Ovary (tissue), 9 donors: ENCODE data around the gene CASP9. TPM values are rescaled to one million over a fixed set of nuclear protein-coding genes. Genes with fewer than 3 reads are reported as not detected.

Experiments used
- DNase-seq, 5 donors: peaks; one replicate each; pipeline ENCODE4 v3.0.0-alpha.2; 2019 to 2020
- H3K27ac ChIP-seq, 2 donors: fragments of 200-600 bp; one replicate each; pipeline versions ENCODE4 v1.5.1 to v1.8.0; 2019 to 2022
- H3K27me3 ChIP-seq: fragments of 200-600 bp; one replicate; pipeline ENCODE4 v1.8.0; 2022
- H3K36me3 ChIP-seq: fragments of 200-600 bp; sonication (generic); one replicate; pipeline ENCODE4 v1.5.1; 2019
- H3K4me1 ChIP-seq: one replicate; pipeline ENCODE4 v1.8.1; 2013; ENCODE audit warnings: mild to moderate bottlenecking, moderate library complexity; ENCODE audit not compliant: insufficient read depth
- H3K4me3 ChIP-seq: fragments of 200-600 bp; sonication (generic); one replicate; pipeline ENCODE4 v1.5.1; 2017
- H3K9me3 ChIP-seq, 2 donors: fragments of 200-600 bp in 1 of 2; sonication (generic) in 1 of 2; one replicate each; pipeline versions ENCODE4 v1.5.1 to v1.8.1; 2013 to 2019; ENCODE audit warnings: mild to moderate bottlenecking in 1 of 2, moderate library complexity in 1 of 2
- EP300 ChIP-seq: sonication (generic); formaldehyde crosslinking; IDR thresholded peaks from one replicate; pipeline ENCODE4 v1.6.1; 2017; ENCODE audit warnings: antibody characterized with exemption
- POLR2A ChIP-seq: fragments of 450-650 bp; IDR thresholded peaks from one replicate; pipeline ENCODE4 v1.6.1; 2017; ENCODE audit warnings: antibody characterized with exemption, mild to moderate bottlenecking, moderate library complexity
- WGBS, 3 donors: extraction: QIAGEN DNeasy Blood & Tissue Kit in 1 of 3; methylation state at CpG; one replicate each; pipeline versions ENCODE4 v1.1.5 to v1.1.7; 2013 to 2017; 5-methylcytosine and 5-hydroxymethylcytosine counted together
- intact Hi-C, 4 donors: fragments of 100-400 bp; cut with DNase I; formaldehyde crosslinking; loops; one replicate each; pipeline versions ENCODE4 v1.11.0 to v1.15.1; 2022 to 2023
- polyA plus RNA-seq, 2 donors: library from polyadenylated mRNA; stranded (reverse); fragments of 200-250 nt in 1 of 2; fragments of 350-450 nt in 1 of 2; fragmentation: Illumina TruSeq in 1 of 2; extraction: RNeasy Lipid Tissue Mini Kit (QIAGEN cat#74804) in 1 of 2; gene quantifications; one replicate each; pipeline ENCODE4 v1.2.3, GENCODE V29; 2013 to 2014
- small RNA-seq: library from RNA; depleted of rRNA; stranded (forward); fragments of <200 nt; gene quantifications from one replicate; pipeline ENCODE3, GENCODE V24; 2016
- total RNA-seq, 7 donors: library from RNA; depleted of rRNA in 2 of 7; stranded (reverse); fragments of >200 nt in 2 of 7; fragmentation: NEBNext Ultra II Directional in 3 of 7; extraction: Animal tissue kit (Norgen Biotek cat#: 25700) in 3 of 7; gene quantifications; one replicate each; pipeline versions ENCODE4 v1.1.0 to v1.2.4, GENCODE V29; 2016 to 2023
- TF ChIP-seq, protein P1 (sequence below), 3 donors: fragments of 450-650 bp in 2 of 3; fragments of 200-600 bp in 1 of 3; IDR thresholded peaks; one replicate each; pipeline versions ENCODE4 v1.5.1 to v1.8.0; 2016 to 2022; ENCODE audit warnings: antibody characterized with exemption in 3 of 3, mild to moderate bottlenecking in 1 of 3
- donor health status: DM: no; HTN: no; CAD: no; lungs with moderate emphysema.
- donor health status: DM: no; HTN: no; CAD: no.
- donor health status: Bipolar disorder and iron deficiency.
- donor health status: DM: yes; HTN: yes; CAD: no.
- donor health status: DM: no; HTN: no; CAD: no.
- donor health status: DM: yes; HTN: yes; CAD: no.

The CASP9 gene
- total and polyA plus RNA-seq, 9 donors = 13.4 to 62.0 (median 35.5) TPM

DNA sequence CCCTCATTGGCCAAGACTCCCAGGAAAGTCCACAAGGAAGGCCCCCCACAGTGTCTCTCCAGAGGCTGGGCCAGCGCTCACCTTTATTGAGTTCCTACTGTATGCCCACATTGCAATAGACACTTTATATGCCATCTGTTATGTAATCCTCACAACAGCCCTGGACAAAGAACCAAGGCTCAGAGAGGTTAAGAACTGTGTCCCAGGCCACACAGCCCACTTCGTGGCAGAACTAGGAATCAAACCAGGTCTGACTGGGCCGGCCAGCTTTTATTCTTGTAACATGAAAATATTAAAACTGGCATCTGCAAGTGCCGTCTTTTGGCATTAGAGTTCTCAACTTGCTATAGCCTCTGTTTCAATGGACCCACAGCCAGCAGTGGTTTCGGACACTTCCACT lies 81.3 kb downstream of the CASP9 start:
- H3K27ac ChIP-seq = no peak overlapping the region
- intact Hi-C loops = no loop called here
- no peak for DNase-seq
- H3K27me3 ChIP-seq = no peaks in the 10 kb centered on the region
- no peak overlapping the region for H3K4me3 ChIP-seq
- TF ChIP-seq, protein P1, sequence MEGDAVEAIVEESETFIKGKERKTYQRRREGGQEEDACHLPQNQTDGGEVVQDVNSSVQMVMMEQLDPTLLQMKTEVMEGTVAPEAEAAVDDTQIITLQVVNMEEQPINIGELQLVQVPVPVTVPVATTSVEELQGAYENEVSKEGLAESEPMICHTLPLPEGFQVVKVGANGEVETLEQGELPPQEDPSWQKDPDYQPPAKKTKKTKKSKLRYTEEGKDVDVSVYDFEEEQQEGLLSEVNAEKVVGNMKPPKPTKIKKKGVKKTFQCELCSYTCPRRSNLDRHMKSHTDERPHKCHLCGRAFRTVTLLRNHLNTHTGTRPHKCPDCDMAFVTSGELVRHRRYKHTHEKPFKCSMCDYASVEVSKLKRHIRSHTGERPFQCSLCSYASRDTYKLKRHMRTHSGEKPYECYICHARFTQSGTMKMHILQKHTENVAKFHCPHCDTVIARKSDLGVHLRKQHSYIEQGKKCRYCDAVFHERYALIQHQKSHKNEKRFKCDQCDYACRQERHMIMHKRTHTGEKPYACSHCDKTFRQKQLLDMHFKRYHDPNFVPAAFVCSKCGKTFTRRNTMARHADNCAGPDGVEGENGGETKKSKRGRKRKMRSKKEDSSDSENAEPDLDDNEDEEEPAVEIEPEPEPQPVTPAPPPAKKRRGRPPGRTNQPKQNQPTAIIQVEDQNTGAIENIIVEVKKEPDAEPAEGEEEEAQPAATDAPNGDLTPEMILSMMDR (IDR thresholded peaks at IDR 0.05) = no peak
- TF ChIP-seq EP300 = no peak
- no peaks in the 10 kb centered on the region for H3K4me1 ChIP-seq
- no peaks in the 10 kb centered on the region for H3K9me3 ChIP-seq
- H3K36me3 ChIP-seq = no peaks in the 10 kb centered on the region
- WGBS, 3 donors = 83 to 89% (median 87%) methylated on average over 5 of the region's 5 CpGs

DNA sequence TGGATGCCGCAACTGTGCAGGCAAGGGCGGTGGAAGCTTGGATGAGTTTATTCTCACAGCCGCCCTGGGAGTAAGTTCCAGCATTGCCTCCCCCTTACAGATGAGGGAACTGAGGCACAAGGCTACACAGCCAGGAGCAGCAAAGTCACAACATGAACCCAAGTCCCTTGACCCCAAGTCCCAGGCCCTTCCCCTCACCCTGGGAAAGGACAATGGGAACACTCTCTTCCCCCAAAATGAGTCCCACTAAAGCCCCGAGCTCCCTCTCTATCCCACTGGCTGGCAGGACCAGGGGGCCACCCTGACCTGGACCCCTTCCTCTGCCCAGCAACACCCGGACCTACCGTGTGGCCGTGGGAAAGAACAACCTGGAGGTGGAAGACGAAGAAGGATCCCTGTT lies 81.9 kb downstream of the CASP9 start:
- Histone ChIP-seq H3K27me3 (no peaks in the 10 kb centered on the region), H3K9me3 (no peaks in the 10 kb centered on the region), H3K4me1 (no peaks in the 10 kb centered on the region), H3K36me3 (no peaks in the 10 kb centered on the region), H3K4me3 (no peak overlapping the region), H3K27ac (no peak overlapping the region)
- no peak for DNase-seq
- TF ChIP-seq EP300 (no peak), POLR2A (no peak)
- TF ChIP-seq, protein P1 (IDR thresholded peaks at IDR 0.05) = no peak
- intact Hi-C loops = no loop called here
- 91 to 96% (median 96%) methylated on average over 8 of the region's 8 CpGs for WGBS, 3 donors

Small RNAs within 50 kb of the gene (small RNA-seq; reads per million reads assigned to genes)
- gene SCARNA21B = not detected

Other genes starting within 250 kb of the CASP9 start
- 10 to 100 TPM; 24.2 to 63.2 (median 30.3) TPM for gene EFHD2, start 114.3 kb downstream of the CASP9 start, total RNA-seq
- 10 to 100 TPM; 19.6 to 25.5 TPM for gene EFHD2, start 114.3 kb downstream of the CASP9 start, polyA plus RNA-seq
- 1 to 10 TPM in 3 of 7 donors, not detected in 4; 1.7 to 5.7 (median 4.6) TPM for gene CTRC, start 85.8 kb downstream of the CASP9 start, total RNA-seq
- not detected for gene CTRC, start 85.8 kb downstream of the CASP9 start, polyA plus RNA-seq
- gene CELA2A, start 67.5 kb downstream of the CASP9 start, total RNA-seq = 1 to 10 TPM in 2 of 7 donors, under 1 TPM in 1, not detected in 4; 0.92 to 9.4 (median 2.4) TPM
- 1 to 10 TPM in 1 of 2 donors, not detected in 1; 7.5 TPM for gene CELA2A, start 67.5 kb downstream of the CASP9 start, polyA plus RNA-seq
- gene CELA2B, start 48.1 kb downstream of the CASP9 start, total RNA-seq = under 1 TPM in 3 of 7 donors, not detected in 4; 0.33 to 0.46 (median 0.36) TPM
- not detected for gene CELA2B, start 48.1 kb downstream of the CASP9 start, polyA plus RNA-seq
- gene DNAJC16, start 2.6 kb upstream of the CASP9 start, total RNA-seq = 10 to 100 TPM; 12.3 to 33.3 (median 17.9) TPM
- 1 to 10 TPM; 4.7 to 10.0 TPM for gene DNAJC16, start 2.6 kb upstream of the CASP9 start, polyA plus RNA-seq
- gene AGMAT, start 60.8 kb upstream of the CASP9 start, total RNA-seq = under 1 TPM in 3 of 7 donors, not detected in 4; 0.30 to 0.31 (median 0.30) TPM
- gene AGMAT, start 60.8 kb upstream of the CASP9 start, polyA plus RNA-seq = 1 to 10 TPM in 1 of 2 donors, under 1 TPM in 1; 0.08 to 1.5 TPM
- 10 to 100 TPM; 18.7 to 30.9 (median 23.1) TPM for gene DDI2, start 93.2 kb upstream of the CASP9 start, total RNA-seq
- gene DDI2, start 93.2 kb upstream of the CASP9 start, polyA plus RNA-seq = 1 to 10 TPM; 4.2 to 9.6 TPM
- gene PLEKHM2, start 160.1 kb upstream of the CASP9 start, total RNA-seq = 10 to 100 TPM; 26.5 to 81.8 (median 55.1) TPM
- gene PLEKHM2, start 160.1 kb upstream of the CASP9 start, polyA plus RNA-seq = 10 to 100 TPM; 22.1 to 45.0 TPM
- gene SLC25A34, start 212.0 kb upstream of the CASP9 start, total RNA-seq = 1 to 10 TPM; 1.1 to 2.5 (median 2.0) TPM
- 1 to 10 TPM; 1.0 to 1.3 TPM for gene SLC25A34, start 212.0 kb upstream of the CASP9 start, polyA plus RNA-seq
- not detected for gene TMEM82, start 218.3 kb upstream of the CASP9 start, total RNA-seq
- gene TMEM82, start 218.3 kb upstream of the CASP9 start, polyA plus RNA-seq = not detected
- 100 to 1,000 TPM in 3 of 7 donors, 10 to 100 TPM in 4; 40.7 to 160 (median 70.8) TPM for gene FBLIM1, start 234.6 kb upstream of the CASP9 start, total RNA-seq
- gene FBLIM1, start 234.6 kb upstream of the CASP9 start, polyA plus RNA-seq = 10 to 100 TPM; 39.0 to 59.2 TPM